Activated T-cell treated with anti-CD3 and anti-CD28 coated beads for 1 hour (primary cell): ENCODE data around the gene CCNL2.
A peak's percentile ranks its signal among the peaks of the same experiment; 100 is the strongest.

ENCODE experiments used
- DNase-seq: peaks from one replicate; pipeline ENCODE4 v3.0.0-alpha.2; 2020; ENCODE audit warnings: low read depth

The CCNL2 gene

GRCh38 chr1:1355416-1355815 lies 43.7 kb downstream of the CCNL2 start:
- no peak for DNase-seq

- no peak for DNase-seq
Observed at GRCh38 chr1:1354271-1355247, 44.6 kb downstream of the CCNL2 start.

DNA sequence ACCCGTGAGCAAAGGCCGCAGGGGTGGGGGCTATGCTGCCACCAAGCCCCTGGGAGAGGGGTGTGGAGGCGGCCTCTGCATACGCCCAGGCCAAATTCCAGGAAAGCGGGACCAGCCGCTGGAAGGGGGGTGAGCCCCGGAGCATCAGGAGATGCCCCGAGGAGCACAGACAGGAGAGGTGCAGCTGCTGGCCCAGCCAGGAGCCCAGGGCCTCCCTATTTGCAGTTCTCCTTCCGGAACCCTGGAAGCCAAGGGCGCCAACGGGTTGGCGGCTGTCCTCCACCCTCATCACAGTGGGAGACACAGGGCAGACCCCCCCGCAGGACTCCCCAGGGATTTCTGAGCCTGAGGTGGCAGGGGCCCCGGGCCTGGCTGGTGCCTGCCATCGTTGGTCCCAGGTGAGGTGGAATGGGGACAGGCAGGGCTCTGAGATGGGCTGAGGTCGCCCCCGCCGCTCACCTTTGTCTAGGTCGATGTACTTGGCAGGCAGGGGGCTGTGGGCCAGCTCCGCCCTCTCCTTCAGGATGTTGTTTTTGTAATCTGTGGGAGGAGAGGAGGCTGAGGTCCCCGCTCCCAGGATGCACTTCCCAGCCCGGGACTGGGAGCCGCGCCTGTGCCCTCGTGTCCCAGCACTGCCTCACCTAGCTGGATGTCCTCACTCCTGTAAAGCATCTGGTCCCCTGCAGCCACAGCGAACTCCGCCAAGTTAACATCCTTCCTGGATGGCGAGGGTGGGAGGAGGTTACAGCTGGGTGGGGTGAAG lies 45.6 kb downstream of the CCNL2 start:
- no peak for DNase-seq

DNA sequence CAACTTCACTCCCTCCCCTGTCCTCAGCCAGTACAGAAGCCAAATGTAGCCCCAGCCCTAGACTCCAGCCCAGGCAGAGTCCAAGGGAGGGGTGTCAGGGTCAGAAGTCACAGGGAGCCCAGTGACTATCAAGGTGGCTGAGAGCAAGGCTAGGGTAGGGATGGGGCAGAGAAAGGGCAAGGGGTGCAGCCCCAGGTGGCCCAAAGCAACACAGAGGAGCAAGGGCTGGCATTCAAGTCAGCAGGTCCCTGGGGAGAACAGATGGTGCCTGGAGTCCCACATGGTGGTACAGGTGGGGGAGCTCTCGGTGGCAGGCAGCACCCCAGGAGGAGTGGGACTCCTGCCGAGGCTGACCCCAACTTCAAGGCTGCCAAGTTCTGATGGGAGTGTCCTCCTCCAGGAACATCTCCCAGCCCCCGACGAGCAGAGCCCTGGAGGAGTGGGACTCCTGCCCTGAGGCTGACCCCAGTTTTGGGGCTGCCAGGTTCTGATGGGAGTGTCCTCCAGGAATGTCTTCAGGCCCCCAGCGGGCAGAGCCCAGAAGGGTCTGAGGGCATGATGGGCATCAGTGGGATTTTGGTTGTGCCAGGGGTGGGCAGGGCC lies 46.2 kb downstream of the CCNL2 start:
- DNase-seq = no peak

- no peak for DNase-seq
Observed at GRCh38 chr1:1351511-1352427, 47.4 kb downstream of the CCNL2 start.

GRCh38 chr1:1349256-1350012 lies 49.7 kb downstream of the CCNL2 start, which contains the start of gene DVL1:
DVL1 (minus strand) TSS chr1:1349418; CDS start chr1:1349065, 353 bp downstream.
- DNase-seq = peak; percentile 72

DNA sequence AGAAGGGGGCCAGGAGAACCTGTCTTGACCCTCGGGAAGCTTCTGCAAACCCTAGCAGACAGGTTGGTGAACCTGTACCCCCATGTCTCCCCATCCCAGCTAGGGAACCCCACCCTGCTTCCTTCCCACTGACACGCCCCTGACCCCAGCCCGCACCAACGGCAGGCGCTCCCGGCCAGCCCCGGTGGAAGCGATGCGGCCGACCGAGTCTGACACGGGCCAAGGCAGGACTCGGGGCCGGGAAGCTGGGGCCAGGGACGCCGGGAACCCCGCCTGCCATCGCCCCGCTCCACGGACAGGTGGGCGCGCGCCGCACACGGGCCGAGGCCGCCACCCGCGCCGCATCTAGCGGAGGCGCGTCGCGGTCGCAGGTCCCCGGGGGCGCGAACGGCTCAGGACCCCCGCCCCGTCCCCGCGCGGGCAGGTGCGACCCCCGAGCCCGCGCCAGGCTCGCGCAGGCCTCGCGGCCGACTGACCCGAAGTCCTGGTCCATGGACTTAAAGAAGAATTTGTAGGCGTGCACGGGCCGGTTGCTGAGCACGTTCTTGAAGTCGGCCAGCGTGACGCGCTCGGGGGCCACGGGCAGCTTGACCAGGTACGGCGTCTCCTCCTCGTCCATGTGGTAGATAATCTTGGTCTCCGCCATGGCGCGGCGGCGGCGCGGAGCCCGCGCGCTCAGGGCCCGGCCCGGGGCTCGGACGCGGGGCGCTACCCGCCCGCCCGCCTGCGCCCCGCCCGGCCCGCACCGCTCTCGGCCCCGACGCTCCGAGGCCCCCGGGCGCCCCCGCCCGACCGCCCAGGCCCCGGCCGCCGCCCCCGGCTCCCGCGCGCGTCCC lies 50.5 kb downstream of the CCNL2 start:
- no peak for DNase-seq

DNA sequence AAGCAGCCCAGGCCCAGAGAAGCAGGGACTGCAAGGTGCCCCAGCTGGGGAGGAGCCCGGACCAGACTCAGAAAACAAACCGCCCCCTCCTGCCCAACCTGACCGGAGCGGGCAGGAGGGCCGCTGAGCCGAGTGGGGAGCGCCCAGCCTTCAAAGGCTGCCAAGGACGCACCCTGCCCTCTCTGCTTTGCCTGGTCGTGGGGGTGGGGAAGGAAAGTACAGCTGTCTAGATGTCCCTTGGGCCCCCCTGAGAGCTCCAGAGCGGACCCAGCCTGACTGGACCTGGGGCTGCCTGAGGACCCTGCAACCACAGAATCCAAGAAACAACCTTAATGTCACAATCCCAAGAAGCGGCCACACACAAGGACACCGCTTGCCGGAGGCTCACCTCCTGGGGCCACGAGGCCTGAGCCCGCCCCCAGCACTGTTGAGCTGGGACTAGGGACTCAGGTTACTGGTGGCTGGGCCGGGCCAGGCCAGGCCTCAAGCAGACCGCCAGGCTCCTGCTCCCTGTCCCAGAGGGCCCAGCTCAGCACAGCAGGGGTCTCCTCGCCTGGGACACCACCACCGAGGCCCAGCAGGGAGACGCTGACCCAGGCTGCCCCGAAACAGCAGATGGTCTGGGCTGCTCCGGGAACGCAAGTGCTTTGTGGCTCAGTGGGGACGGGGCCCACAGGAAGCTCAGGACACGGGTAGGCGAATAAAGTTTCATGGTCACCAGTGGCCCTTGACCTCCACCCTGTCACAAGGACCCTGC lies 51.3 kb downstream of the CCNL2 start:
- DNase-seq = no peak

DNA sequence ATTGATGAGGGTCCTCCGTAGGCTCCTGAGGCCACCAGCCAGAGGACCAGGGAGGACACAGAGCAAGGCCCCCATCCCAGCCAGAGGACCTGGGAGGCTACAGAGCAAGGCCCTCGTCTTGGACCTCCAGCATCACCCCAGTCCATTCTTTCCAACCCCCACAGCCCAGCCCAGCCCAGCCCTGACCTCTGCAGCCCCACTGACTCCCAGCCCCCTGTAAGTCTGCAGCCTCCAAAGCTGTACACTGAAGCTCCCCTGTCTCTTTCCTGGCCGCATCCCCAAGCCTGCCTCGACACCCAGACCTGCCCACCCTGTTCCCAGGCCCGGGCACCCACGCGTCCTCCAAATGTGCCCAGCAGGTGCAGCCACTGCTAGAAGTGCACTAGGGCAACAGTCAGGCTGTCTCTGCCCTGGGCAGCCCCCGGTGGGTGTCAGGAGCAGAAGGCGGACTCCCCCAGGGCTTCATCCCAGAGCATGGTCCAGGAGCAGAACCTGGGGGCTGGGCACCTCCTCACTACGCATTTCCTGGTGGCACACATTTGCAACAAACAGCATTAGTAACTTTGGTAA lies 52.0 kb downstream of the CCNL2 start:
- DNase-seq = no peak

DNA sequence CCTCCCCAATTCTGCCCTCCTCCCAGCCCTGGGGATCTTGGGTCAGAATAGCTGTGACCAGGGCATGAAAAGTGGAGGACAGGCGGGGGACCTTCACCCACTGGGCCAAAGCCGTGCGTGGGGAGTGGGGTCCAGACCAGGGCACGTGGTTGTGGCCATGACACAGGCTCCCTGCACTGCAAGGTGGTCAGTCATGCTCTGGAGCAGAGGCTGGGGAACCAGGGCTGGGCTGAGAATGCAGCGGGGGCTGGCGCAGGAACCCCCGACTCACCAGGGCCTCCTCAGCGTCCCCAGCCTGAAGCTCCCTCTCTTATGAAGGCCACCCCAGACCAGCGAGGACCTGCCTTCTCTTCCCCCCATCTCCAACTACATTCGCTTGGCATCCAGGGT lies 52.6 kb downstream of the CCNL2 start:
- no peak for DNase-seq

DNA sequence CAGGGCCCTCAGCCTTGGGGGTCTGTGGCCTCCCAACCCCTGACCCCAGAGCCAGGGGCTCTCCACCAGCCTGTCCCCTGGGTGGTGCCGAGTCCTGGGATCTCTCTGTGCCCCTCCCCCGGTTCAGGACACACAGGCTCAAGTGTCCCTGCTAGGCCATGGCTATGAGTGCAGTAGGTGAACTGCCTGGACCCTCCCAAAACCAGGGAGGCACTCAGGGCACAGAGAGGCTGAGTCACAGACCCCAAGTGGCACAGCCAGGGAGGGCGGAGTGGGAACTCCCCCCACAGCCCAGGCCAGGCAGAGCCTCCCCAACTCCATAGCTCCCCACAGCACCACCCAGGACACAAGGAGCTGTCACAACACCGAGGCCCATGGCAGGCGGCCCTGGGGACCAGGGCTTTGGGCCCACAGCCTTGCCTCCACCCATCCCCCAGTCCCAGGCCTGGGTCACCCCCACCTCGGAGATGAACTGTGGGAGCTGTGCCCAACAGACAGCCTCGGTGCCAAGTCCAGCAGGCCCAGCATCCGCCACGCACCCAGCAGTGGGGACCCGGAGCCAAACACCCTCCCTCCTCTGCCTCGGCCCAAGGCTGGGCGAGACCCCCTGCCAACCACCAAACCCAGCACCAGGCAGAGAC lies 53.2 kb downstream of the CCNL2 start:
- no peak for DNase-seq

DNA sequence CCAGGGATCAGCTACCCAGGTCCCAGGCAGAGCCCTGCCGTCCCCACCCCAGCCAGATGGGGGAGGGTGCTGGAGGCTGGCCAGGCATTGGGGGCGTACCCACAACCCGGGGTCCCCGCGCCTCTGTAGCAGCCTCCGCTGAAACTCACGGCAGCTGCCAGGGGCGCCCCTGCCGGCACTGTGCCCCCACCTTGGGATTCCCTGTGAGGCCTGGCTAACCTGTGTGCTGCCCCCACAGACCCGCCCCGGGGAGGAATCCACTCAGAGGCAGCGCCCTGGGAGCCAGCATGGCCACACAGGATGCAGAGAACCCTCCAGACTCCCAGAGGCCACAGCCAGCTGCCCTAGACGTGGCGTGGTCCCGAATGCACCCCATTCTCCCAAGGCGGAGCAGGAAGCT lies 53.8 kb downstream of the CCNL2 start:
- DNase-seq = no peak

- DNase-seq = no peak
Observed at GRCh38 chr1:1344655-1345361, 54.3 kb downstream of the CCNL2 start.

- DNase-seq = no peak
Observed at GRCh38 chr1:1343811-1344421, 55.2 kb downstream of the CCNL2 start.

GRCh38 chr1:1342584-1343115 lies 56.5 kb downstream of the CCNL2 start:
- no peak for DNase-seq

- no peak for DNase-seq
Observed at GRCh38 chr1:1342061-1342562, 57.0 kb downstream of the CCNL2 start.
